ENCODE data around the gene GSK3B.

DNA sequence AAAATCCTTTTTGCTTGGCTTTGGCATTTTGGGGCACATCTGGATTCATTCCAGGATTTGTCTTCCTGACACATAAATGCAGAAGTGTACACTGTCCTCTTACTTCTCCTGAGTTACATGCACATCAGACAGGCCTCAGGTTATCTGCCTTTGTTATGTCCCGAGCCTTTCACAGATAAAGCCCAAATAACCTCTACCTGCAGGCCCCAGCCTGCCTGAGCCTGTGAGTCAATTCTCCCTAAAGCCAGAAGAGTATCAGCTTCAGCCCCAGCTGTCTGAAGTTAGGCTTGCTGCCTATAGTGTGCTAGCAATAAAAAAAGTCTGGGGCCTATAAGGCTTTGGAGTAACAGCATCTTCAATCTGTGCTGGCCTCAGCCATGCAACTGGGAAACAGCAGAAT is 17.7 kb upstream of the GSK3B start:
- TF ChIP-seq, protein P1, sequence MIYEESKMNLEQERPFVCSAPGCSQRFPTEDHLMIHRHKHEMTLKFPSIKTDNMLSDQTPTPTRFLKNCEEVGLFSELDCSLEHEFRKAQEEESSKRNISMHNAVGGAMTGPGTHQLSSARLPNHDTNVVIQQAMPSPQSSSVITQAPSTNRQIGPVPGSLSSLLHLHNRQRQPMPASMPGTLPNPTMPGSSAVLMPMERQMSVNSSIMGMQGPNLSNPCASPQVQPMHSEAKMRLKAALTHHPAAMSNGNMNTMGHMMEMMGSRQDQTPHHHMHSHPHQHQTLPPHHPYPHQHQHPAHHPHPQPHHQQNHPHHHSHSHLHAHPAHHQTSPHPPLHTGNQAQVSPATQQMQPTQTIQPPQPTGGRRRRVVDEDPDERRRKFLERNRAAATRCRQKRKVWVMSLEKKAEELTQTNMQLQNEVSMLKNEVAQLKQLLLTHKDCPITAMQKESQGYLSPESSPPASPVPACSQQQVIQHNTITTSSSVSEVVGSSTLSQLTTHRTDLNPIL (CRISPR knock-in tag; IDR thresholded peaks at IDR 0.05; ENCODE audit: low read depth): no peak
- TF ChIP-seq ZFP3 (CRISPR knock-in tag; IDR thresholded peaks at IDR 0.05) (no peak), CSDC2 (CRISPR knock-in tag; IDR thresholded peaks at IDR 0.05) (no peak), PPARA (CRISPR knock-in tag; IDR thresholded peaks at IDR 0.05; ENCODE audit: borderline replicate concordance) (no peak), ISL1 (CRISPR knock-in tag; IDR thresholded peaks at IDR 0.05) (no peak), RARB (CRISPR knock-in tag; IDR thresholded peaks at IDR 0.05) (no peak), ESRRG (CRISPR knock-in tag; IDR thresholded peaks at IDR 0.05) (no peak), ZNF70 (CRISPR knock-in tag; IDR thresholded peaks at IDR 0.05) (no peak), ZFP30 (CRISPR knock-in tag; IDR thresholded peaks at IDR 0.05) (no peak), ZNF565 (CRISPR knock-in tag; conservative IDR thresholded peaks at IDR 0.05; ENCODE audit: low read depth) (no peak), ARNTL (CRISPR knock-in tag; IDR thresholded peaks at IDR 0.05; ENCODE audit: borderline replicate concordance, low read depth) (no peak)
- TF ChIP-seq, protein P2, sequence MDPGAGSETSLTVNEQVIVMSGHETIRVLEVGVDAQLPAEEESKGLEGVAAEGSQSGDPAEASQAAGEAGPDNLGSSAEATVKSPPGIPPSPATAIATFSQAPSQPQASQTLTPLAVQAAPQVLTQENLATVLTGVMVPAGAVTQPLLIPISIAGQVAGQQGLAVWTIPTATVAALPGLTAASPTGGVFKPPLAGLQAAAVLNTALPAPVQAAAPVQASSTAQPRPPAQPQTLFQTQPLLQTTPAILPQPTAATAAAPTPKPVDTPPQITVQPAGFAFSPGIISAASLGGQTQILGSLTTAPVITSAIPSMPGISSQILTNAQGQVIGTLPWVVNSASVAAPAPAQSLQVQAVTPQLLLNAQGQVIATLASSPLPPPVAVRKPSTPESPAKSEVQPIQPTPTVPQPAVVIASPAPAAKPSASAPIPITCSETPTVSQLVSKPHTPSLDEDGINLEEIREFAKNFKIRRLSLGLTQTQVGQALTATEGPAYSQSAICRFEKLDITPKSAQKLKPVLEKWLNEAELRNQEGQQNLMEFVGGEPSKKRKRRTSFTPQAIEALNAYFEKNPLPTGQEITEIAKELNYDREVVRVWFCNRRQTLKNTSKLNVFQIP (CRISPR knock-in tag; IDR thresholded peaks at IDR 0.05; ENCODE audit: borderline replicate concordance, low read depth): no peak
- TF ChIP-seq, protein P3, sequence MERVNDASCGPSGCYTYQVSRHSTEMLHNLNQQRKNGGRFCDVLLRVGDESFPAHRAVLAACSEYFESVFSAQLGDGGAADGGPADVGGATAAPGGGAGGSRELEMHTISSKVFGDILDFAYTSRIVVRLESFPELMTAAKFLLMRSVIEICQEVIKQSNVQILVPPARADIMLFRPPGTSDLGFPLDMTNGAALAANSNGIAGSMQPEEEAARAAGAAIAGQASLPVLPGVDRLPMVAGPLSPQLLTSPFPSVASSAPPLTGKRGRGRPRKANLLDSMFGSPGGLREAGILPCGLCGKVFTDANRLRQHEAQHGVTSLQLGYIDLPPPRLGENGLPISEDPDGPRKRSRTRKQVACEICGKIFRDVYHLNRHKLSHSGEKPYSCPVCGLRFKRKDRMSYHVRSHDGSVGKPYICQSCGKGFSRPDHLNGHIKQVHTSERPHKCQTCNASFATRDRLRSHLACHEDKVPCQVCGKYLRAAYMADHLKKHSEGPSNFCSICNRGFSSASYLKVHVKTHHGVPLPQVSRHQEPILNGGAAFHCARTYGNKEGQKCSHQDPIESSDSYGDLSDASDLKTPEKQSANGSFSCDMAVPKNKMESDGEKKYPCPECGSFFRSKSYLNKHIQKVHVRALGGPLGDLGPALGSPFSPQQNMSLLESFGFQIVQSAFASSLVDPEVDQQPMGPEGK (CRISPR knock-in tag; IDR thresholded peaks at IDR 0.05; ENCODE audit: borderline replicate concordance): no peak
